Spleen (tissue), 7 donors: ENCODE data around the gene OR52I1.

Experiments used
- POLR2AphosphoS5 ChIP-seq, 3 donors: sonication (generic); formaldehyde crosslinking; IDR thresholded peaks; one replicate each; pipeline ENCODE4 v1.5.1; 2017; ENCODE audit warnings: antibody characterized with exemption in 3 of 3
- TF ChIP-seq, protein P1 (sequence below), 11 experiments: fragments of 200-600 bp in 7 of 11; fragments of 450-650 bp in 4 of 11; sonication (generic) in 4 of 11; IDR thresholded peaks in 8 of 11; conservative IDR thresholded peaks in 3 of 11; 1 replicate in 7 of 11; 2 replicates in 4 of 11; pipeline versions ENCODE4 v1.4.0 to v1.8.0; 2016 to 2021; ENCODE audit warnings: antibody characterized with exemption in 11 of 11, inconsistent platforms in 4 of 11, mild to moderate bottlenecking in 1 of 11
- donor health status: DM: no; HTN: no; CAD: no; lungs with moderate emphysema.
- donor health status: DM: no; HTN: no; CAD: no.
- donor health status: DM: no; HTN: no; CAD: no.

DNA sequence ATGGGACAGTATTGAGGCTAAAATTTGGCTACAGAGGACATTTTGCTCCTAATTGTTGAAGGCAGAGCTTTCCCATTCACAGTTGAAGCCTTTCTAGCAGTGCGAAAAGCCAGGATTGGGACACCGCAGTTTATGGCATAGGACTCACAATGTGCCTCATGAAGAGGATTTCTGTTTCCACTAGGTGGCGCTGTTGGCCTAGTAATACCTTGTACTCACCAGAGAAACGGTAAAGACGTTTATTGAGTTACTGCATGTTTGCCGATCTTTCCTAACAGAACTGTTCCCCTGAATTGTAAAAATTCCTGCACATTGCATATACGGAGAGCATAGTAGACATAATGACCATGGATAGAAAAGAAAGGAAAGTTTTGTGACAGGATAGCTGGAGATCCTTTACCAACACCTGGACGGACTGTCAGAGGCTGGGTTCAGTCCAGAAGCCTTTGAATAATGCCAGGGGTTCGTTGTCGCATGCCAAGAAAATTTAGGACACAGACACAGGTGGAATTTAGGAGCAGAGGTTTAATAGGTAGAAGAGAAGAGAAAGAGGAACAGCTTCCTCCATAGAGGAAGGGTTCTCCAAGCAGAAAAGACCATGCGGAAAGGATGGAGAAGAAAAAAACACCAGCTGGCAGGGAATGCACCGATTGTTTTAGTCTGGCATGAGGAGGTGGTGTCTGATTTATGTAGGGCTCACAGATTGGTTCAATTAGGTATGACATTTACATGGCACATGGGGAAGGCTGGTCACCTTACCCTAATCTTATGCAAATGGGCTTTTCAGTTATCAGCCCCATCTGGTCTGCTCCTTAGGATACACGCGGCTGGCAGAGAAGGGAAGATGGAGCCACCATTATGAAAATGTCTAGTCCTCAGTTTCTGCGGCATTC, 32.6 kb downstream of the OR52I1 start:
- TF ChIP-seq, protein P1, sequence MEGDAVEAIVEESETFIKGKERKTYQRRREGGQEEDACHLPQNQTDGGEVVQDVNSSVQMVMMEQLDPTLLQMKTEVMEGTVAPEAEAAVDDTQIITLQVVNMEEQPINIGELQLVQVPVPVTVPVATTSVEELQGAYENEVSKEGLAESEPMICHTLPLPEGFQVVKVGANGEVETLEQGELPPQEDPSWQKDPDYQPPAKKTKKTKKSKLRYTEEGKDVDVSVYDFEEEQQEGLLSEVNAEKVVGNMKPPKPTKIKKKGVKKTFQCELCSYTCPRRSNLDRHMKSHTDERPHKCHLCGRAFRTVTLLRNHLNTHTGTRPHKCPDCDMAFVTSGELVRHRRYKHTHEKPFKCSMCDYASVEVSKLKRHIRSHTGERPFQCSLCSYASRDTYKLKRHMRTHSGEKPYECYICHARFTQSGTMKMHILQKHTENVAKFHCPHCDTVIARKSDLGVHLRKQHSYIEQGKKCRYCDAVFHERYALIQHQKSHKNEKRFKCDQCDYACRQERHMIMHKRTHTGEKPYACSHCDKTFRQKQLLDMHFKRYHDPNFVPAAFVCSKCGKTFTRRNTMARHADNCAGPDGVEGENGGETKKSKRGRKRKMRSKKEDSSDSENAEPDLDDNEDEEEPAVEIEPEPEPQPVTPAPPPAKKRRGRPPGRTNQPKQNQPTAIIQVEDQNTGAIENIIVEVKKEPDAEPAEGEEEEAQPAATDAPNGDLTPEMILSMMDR (IDR thresholded peaks at IDR 0.05 in 8 of 11, conservative IDR thresholded peaks at IDR 0.05 in 3 of 11), result peak in 9 of 11 experiments; percentile 6 to 68 (median 50)
- TF ChIP-seq POLR2AphosphoS5 (IDR thresholded peaks at IDR 0.05), result no peak
